Prostate gland (tissue), 2 donors: ENCODE data around the gene IFNAR1.
"Not testable (repeated sequence)": the region's sequence is repeated elsewhere in the genome, so short reads cannot be mapped to it uniquely, and the experiment has no call there.

Experiments
- POLR2A ChIP-seq: fragments of 450-650 bp; IDR thresholded peaks from one replicate; pipeline ENCODE4 v1.6.1; 2016; ENCODE audit warnings: antibody characterized with exemption, mild to moderate bottlenecking
- POLR2AphosphoS5 ChIP-seq: sonication (generic); formaldehyde crosslinking; IDR thresholded peaks from one replicate; pipeline ENCODE4 v1.6.1; 2017; ENCODE audit warnings: antibody characterized with exemption
- TF ChIP-seq, protein P1 (sequence below), 4 experiments: fragments of 200-600 bp in 2 of 4; fragments of 450-650 bp in 2 of 4; sonication (generic) in 2 of 4; IDR thresholded peaks; 1 replicate in 3 of 4; 2 replicates in 1 of 4; pipeline ENCODE4 v1.5.1; 2016 to 2019; ENCODE audit warnings: antibody characterized with exemption in 4 of 4, mild to moderate bottlenecking in 2 of 4, moderate library complexity in 2 of 4

DNA sequence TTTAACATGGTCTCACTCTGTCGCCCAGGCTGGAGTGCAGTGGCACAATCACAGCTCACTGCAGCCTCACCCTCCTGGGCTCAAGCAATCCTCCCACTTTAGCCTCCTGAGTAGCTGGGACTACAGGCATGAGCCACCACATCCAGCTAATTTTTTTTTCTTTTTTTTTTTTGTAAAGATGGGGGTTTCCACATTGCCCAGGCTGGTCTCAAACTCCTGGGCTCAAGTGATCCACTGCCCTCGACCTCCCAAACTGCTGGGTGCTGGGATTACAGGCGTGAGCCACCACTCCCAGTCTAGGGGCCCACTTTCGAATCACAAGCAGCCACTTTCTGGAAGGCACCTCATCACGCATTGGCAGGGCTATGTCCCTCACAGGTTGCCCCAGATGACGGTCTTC, 56.6 kb downstream of the IFNAR1 start:
- TF ChIP-seq, protein P1, sequence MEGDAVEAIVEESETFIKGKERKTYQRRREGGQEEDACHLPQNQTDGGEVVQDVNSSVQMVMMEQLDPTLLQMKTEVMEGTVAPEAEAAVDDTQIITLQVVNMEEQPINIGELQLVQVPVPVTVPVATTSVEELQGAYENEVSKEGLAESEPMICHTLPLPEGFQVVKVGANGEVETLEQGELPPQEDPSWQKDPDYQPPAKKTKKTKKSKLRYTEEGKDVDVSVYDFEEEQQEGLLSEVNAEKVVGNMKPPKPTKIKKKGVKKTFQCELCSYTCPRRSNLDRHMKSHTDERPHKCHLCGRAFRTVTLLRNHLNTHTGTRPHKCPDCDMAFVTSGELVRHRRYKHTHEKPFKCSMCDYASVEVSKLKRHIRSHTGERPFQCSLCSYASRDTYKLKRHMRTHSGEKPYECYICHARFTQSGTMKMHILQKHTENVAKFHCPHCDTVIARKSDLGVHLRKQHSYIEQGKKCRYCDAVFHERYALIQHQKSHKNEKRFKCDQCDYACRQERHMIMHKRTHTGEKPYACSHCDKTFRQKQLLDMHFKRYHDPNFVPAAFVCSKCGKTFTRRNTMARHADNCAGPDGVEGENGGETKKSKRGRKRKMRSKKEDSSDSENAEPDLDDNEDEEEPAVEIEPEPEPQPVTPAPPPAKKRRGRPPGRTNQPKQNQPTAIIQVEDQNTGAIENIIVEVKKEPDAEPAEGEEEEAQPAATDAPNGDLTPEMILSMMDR (IDR thresholded peaks at IDR 0.05): not testable (repeated sequence)
- TF ChIP-seq POLR2AphosphoS5, POLR2A: not testable (repeated sequence)
